Hepatocyte (in vitro differentiated cells): ENCODE measurements around the gene SRP68.

Experiments
- CTCF ChIP-seq: fragments of 200-600 bp; sonication (generic); IDR thresholded peaks from 2 replicates; pipeline ENCODE4 v1.5.1; 2016; ENCODE audit warnings: antibody characterized with exemption, mild to moderate bottlenecking; ENCODE audit not compliant: poor library complexity
- EZH2 ChIP-seq: fragments of 200-600 bp; sonication (generic); IDR thresholded peaks from 2 replicates; pipeline ENCODE4 v1.6.1; 2016; ENCODE audit warnings: antibody characterized with exemption, mild to moderate bottlenecking, borderline replicate concordance

DNA sequence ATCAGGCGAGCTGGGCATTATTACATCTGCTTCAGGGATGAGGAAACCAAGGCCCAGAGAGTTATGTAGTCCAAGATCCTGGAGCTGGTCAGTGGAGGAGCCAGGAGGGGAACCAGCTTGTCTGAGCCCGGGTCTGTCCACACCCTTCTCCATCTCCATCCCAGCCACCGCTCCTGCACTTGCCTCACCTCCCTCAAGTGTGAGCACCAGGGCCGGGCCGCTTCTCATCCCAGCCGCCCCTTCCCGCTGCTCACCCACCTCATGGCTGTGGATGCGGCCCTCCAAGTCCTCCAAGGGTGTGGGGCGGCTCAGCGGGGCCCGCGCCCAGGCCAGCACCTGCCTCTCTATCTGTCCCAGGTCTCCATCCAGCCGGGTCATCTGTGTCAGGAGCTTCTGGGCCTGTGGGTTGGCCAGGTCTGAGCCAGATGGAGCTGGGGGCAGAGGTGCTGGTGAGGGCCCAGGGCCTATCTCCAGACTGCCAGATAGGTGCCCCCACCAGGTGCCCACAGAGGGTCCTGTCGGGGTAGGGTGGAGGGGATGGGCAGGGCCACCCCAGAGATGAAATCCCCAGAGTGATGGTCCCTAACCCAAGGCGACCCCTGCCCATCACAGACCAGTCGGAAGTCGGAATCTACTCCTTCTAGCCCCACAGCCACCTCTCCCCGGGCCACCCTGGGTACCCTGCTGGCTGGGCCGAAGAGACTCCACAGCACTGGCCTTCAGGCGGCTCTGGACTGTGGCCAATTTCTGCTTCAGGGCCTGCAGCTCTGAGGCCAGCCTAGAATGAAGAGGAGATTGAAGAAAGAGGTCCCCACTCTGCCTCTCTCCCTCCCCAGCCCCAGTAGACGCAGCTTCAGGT is 54.6 kb downstream of the SRP68 start:
- no peak for TF ChIP-seq CTCF
- TF ChIP-seq EZH2: no peak
